ENCODE data around the gene GCNT4.

GCNT4 gene

GRCh38 chr5:75012748-75013147 is 39.6 kb downstream of the GCNT4 start:
- DNase-seq = no peak

GRCh38 chr5:75010838-75011237 is 41.5 kb downstream of the GCNT4 start:
- DNase-seq = no peak

GRCh38 chr5:75009556-75010345 is 42.6 kb downstream of the GCNT4 start:
- DNase-seq = no peak

GRCh38 chr5:75006865-75007822 is 45.2 kb downstream of the GCNT4 start:
- DNase-seq = no peak

GRCh38 chr5:75005561-75005960 is 46.8 kb downstream of the GCNT4 start:
- no peak for DNase-seq

Data from activated T-cell treated with anti-CD3 and anti-CD28 coated beads, Interleukin-2, amount 50 U/mL, for 48 hours (primary cell).